Nephron progenitor cell (in vitro differentiated cells): ENCODE measurements around the gene SASH1.

ENCODE experiments used
- DNase-seq: peaks from one replicate; pipeline ENCODE4 v3.0.0; 2021
- H3K27ac Mint-ChIP-seq: 2 replicates; pipeline ENCODE4 v1.8.0; 2021; ENCODE audit warnings: mild to moderate bottlenecking, moderate library complexity, mixed read lengths
- H3K27me3 Mint-ChIP-seq: 2 replicates; pipeline ENCODE4 v1.8.0; 2021; ENCODE audit warnings: mild to moderate bottlenecking, low read depth, mixed read lengths; ENCODE audit not compliant: poor library complexity
- H3K36me3 Mint-ChIP-seq: 2 replicates; pipeline ENCODE4 v1.8.0; 2021; ENCODE audit warnings: low read depth, mixed read lengths
- H3K4me1 Mint-ChIP-seq: 2 replicates; pipeline ENCODE4 v1.8.0; 2021; ENCODE audit warnings: mixed read lengths
- H3K4me3 Mint-ChIP-seq: 2 replicates; pipeline ENCODE4 v1.8.0; 2021; ENCODE audit warnings: mild to moderate bottlenecking, moderate library complexity, mixed read lengths
- H3K9me3 Mint-ChIP-seq: 2 replicates; pipeline ENCODE4 v1.8.0; 2021; ENCODE audit warnings: mild to moderate bottlenecking, moderate library complexity, mixed read lengths
- TF ChIP-seq, protein P1 (sequence below): fragments of 200-600 bp; sonication (generic); IDR thresholded peaks from 2 replicates; pipeline ENCODE4 v1.5.0; 2021; ENCODE audit warnings: antibody characterized with exemption

SASH1 gene

DNA sequence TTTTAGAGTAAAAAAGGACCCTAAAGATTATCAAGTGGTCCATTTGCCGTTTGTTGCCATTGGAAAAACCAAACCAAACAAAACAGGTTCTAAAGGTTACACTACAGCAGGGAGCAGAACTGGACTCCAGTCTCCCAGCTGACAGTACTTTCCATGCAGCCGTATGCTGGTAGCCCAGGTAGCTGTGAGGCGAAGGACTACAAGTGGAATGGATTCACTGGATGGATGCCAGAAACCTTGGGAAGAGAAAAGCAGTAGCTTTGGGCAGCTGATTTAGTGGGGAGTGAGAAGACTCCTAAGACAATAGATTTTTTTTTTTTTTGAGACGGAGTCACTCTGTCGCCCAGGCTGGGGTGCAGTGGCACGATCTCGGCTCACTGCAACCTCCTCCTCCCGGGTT, 88.3 kb downstream of the SASH1 start:
- TF ChIP-seq, protein P1, sequence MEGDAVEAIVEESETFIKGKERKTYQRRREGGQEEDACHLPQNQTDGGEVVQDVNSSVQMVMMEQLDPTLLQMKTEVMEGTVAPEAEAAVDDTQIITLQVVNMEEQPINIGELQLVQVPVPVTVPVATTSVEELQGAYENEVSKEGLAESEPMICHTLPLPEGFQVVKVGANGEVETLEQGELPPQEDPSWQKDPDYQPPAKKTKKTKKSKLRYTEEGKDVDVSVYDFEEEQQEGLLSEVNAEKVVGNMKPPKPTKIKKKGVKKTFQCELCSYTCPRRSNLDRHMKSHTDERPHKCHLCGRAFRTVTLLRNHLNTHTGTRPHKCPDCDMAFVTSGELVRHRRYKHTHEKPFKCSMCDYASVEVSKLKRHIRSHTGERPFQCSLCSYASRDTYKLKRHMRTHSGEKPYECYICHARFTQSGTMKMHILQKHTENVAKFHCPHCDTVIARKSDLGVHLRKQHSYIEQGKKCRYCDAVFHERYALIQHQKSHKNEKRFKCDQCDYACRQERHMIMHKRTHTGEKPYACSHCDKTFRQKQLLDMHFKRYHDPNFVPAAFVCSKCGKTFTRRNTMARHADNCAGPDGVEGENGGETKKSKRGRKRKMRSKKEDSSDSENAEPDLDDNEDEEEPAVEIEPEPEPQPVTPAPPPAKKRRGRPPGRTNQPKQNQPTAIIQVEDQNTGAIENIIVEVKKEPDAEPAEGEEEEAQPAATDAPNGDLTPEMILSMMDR, result no peak
- H3K36me3 Mint-ChIP-seq, result peaks cover 27% of the 10 kb centered on the region
- no peak overlapping the region for H3K27ac Mint-ChIP-seq
- no peaks in the 10 kb centered on the region for H3K27me3 Mint-ChIP-seq
- peaks cover 39% of the 10 kb centered on the region for H3K4me1 Mint-ChIP-seq
- H3K9me3 Mint-ChIP-seq, result peaks cover 5% of the 10 kb centered on the region
- no peak for DNase-seq
- no peak overlapping the region for H3K4me3 Mint-ChIP-seq

DNA sequence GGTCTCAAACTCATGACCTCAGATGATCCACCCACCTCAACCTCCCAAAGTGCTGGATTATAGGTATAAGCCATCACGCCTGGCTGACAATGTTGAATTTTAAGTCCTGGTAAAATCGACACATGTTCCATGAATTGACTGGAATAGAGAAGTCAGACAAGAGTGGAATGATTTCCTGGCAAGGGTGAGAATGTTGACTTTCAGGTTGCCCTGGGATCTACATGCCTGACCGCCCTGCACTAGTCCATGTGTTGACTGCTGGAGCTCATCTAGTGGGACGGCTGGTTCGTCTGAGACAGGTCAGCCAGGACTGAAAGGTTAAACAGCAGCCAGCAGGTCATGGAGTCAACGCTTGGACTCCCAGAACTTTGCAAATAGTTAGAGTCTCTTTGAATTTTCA, 88.8 kb downstream of the SASH1 start:
- Mint-ChIP-seq H3K27ac (peak overlapping the region; percentile 93), H3K27me3 (no peaks in the 10 kb centered on the region), H3K9me3 (peaks cover 2% of the 10 kb centered on the region), H3K4me3 (no peak overlapping the region), H3K4me1 (peaks cover 35% of the 10 kb centered on the region), H3K36me3 (peaks cover 24% of the 10 kb centered on the region)
- DNase-seq, result peak; percentile 39
- TF ChIP-seq, protein P1, result no peak

DNA sequence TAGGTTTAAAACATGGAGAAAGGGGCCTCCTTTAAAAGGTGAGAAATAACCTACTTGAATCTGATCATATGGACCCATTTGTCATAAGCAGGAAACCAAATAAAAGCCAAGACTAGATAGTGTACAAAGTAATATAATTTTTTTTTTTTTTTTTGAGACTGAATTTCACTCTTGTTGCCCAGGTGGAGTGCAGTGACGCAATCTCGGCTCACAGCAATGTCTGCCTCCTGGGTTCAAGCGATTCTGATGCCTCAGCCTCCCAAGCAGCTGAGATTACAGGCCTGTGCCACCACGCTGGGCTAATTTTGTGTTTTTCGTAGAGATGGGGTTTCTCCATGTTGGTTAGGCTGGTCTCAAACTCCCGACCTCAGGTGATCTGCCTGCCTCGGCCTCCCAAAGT, 89.2 kb downstream of the SASH1 start:
- H3K4me3 Mint-ChIP-seq, result no peak overlapping the region
- TF ChIP-seq, protein P1, result no peak
- peaks cover 32% of the 10 kb centered on the region for H3K4me1 Mint-ChIP-seq
- H3K27me3 Mint-ChIP-seq, result no peaks in the 10 kb centered on the region
- H3K27ac Mint-ChIP-seq, result peak overlapping the region; percentile 93
- H3K36me3 Mint-ChIP-seq, result peaks cover 24% of the 10 kb centered on the region
- no peak for DNase-seq
- no peaks in the 10 kb centered on the region for H3K9me3 Mint-ChIP-seq

DNA sequence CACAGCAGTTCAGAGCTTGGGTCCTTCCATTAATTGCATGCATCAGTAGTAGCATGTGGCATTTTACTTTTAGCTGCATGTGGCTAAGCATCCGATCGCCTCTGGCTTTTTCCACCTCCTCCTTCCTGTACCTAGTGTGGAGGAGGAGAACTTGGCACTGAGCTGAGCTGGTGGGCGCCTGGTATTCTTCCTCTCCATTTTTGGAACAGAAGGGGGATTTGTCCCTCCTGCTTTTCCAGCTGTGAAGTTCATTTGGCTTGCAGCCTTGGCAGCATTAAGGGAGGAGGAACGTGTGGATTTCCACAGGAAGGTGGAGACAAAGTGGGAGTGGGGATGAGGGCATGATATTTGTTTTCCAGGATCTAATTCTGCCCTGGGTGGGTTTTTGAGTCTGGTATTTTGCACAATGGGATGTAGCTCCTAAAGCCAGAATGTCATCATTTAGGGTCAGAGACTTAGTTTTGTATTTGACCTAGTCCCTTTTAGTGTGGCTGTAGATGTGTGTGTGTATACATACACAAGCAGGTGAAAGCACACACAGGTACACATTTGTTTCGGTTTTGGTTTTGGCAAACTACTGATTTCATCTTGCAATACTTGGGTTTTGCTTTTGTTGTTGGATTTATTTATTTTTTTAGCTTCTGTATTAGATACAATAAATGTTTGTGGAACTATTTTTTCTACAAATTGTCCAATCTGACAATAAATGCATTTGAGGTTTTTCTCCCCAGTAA, 90.0 kb downstream of the SASH1 start:
- Mint-ChIP-seq H3K4me1 (peaks cover 30% of the 10 kb centered on the region), H3K27me3 (no peaks in the 10 kb centered on the region), H3K4me3 (no peak overlapping the region), H3K9me3 (no peaks in the 10 kb centered on the region), H3K36me3 (peaks cover 29% of the 10 kb centered on the region), H3K27ac (peak overlapping the region; percentile 93)
- DNase-seq, result no peak
- TF ChIP-seq, protein P1, result no peak

DNA sequence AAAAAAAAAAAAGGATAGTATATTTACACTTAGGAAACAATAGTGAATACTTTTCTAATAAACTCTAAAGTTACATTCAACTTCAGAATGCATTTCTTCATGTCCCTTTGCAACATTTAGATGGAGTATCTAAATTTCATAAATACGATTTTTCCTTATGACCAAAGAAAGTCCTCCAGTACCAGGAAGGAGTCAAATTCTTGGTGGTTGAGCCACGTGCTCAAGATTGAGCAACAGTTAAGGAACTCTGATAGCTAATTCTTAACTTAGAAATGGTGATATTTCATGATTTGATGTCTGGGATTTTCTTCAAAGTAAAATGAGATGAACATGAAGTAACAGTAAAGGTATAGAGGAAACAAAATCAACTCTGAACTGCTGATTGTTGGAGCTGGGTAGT, 92.7 kb downstream of the SASH1 start:
- TF ChIP-seq, protein P1, result no peak
- H3K4me3 Mint-ChIP-seq, result no peak overlapping the region
- peaks cover 25% of the 10 kb centered on the region for H3K36me3 Mint-ChIP-seq
- H3K27me3 Mint-ChIP-seq, result no peaks in the 10 kb centered on the region
- no peaks in the 10 kb centered on the region for H3K9me3 Mint-ChIP-seq
- no peak overlapping the region for H3K27ac Mint-ChIP-seq
- no peak for DNase-seq
- peaks cover 52% of the 10 kb centered on the region for H3K4me1 Mint-ChIP-seq

DNA sequence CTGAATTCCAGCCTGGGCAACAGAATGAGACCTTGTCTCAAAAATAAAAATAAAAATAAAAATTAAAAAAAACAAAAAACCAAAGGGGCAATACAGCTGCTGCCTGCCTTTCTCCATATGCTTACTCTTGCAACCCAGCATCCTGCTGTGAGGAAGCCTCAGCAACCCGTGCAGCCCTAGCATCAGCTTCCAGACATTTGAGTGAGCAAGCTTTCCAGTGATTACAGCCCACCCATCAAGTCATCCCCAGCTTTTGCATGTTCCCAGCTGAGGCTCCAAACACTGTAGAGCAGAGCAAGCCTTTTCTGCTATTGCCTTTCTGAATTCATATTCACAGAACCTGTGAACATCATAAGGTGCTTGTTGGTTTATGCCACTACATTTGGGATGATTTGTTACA, 93.8 kb downstream of the SASH1 start:
- Mint-ChIP-seq H3K27me3 (no peaks in the 10 kb centered on the region), H3K36me3 (peaks cover 33% of the 10 kb centered on the region), H3K9me3 (no peaks in the 10 kb centered on the region), H3K27ac (no peak overlapping the region), H3K4me1 (peaks cover 54% of the 10 kb centered on the region), H3K4me3 (no peak overlapping the region)
- no peak for DNase-seq
- TF ChIP-seq, protein P1, result no peak
